Medulla oblongata (tissue), 1 donor: ENCODE measurements around the gene TMPRSS3.

Experiments used
- DNase-seq: peaks from one replicate; pipeline ENCODE4 v3.0.0-alpha.2; 2015; ENCODE audit errors: extremely low spot score

The TMPRSS3 gene

DNA sequence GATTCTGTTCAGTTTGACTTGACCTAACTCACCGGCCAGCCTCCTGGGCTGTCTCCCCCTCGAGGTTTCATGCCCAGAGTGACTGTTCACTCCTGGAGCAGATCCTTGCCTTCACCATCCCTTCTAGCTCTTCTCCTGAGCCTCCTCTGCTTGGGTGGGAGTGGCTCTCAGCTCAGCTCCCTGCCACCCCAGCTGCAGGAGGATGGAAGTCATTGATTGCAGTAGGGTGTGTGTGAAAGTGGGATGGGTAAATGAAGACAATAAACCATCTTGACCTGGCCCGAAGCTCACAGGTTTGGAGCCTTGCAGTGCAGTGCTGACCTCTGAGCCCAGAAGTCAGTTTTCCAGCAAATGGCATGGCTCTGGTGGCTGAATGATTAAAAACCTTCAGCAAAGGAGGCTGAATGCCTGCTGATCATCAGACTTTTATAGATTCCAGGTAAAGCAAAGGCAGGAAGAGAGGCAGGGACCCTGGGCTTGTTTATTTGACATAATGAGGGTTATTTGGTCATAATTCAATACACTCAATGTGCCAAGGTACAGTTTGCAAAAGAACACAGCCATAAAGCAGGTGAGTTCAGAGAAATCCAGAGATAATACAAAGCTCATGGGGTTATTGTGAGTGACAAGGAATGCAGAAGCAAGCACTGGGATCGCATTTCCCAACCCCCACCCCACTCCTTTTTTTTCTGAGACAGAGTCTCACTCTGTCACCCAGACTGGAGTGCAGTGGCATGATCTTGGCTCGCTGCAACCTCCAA, 63.1 kb downstream of the TMPRSS3 start:
- no peak for DNase-seq

DNA sequence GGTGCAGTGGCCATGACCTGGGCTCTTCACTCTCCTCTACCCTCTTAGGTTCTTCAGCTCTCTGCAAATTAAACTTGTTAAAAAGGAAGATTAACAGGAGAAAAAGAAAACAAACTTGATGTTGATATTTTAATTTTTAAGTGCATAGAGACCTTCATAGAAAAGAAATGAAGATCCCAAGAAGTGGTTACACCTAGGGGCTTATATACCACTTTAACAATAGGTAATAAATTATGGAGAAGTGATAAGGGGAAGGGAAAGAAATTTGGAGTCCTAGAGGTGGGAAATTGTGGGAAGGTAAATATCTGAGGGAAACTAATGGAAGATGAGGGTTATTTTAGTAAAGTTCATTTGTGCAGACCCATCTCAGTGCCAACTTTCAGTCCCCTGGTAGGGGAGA, 64.2 kb downstream of the TMPRSS3 start:
- DNase-seq, result no peak

- no peak for DNase-seq
Observed at GRCh38 chr21:42330380-42331371, 65.2 kb downstream of the TMPRSS3 start.

DNA sequence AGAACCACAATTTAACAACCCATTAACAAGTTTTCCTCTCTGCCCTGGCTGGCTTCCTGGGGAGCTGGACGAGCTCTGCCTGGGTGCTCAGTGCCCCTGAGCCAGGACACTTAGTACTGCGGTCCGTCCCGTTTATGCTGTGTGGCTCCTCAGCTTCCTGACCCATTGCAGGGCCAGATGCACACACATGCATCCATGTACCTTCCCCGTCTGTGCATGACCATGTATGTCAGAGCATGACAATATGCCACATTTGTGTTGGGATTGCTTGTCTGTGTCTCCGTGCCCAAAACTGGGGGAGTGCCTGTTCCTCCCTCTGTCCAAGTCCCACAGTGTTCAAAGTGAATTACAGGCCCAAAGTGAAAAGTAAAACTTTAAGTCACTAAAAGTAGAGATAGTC, 71.0 kb downstream of the TMPRSS3 start:
- DNase-seq, result no peak
